Left kidney (tissue), 2 donors: ENCODE results near the gene LRIT2. TPM values are rescaled to one million over a fixed set of nuclear protein-coding genes. Genes with fewer than 3 reads are reported as not detected.

ENCODE experiments used
- DNase-seq: peaks from one replicate; pipeline ENCODE4 v3.0.0-alpha.2; 2013
- polyA plus RNA-seq: library from polyadenylated mRNA; unstranded; fragments of 120-200 nt; gene quantifications from one replicate; pipeline ENCODE4 v1.2.1, GENCODE V29; 2013; ENCODE audit not compliant: insufficient read length

The LRIT2 gene
- polyA plus RNA-seq, 1 donor = not detected

DNA sequence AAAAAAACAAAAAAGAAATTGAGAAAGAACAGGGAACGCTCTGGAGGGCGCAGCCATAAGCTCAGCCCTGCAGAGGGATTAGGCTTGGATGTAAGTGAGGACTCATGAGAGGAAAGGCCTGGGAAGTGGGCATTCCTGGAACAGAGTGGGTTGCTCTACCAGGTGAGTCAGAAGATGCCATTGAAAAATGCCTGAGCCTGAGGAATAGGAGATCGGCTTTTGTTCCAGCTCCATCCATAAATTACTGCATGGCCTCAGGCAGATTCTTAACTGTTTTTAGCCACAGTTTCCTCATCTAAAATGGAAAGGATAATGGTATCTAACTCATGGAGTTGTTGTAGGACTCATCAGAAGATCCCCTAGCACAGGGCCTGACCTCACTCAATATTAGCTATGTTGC lies 18.4 kb upstream of the LRIT2 start:
- no peak for DNase-seq

- no peak for DNase-seq
Observed at GRCh38 chr10:84241185-84241790, 15.9 kb upstream of the LRIT2 start, which contains the start of gene LRIT1. LRIT1 (minus strand) TSS chr10:84241546; CDS start chr10:84241439, 107 bp downstream.

DNA sequence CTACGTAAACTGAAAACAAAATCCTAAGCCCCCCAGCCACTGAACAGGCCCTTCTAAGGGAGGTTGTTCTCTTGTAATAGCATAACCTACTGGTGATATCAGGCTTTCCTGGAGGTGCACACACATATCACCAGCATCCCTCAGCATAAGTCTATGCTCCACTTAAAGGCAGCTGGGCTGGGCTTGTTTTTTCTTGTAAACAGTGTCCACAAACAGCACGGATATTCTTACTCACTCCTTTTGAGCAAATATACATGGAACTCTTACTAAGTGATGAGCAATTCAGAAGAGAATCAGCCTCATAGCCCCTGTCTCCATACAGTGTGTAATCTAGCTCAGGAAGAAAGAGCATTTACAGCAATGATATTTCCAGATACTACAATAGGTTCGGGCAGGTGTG lies 13.6 kb upstream of the LRIT2 start:
- no peak for DNase-seq

DNA sequence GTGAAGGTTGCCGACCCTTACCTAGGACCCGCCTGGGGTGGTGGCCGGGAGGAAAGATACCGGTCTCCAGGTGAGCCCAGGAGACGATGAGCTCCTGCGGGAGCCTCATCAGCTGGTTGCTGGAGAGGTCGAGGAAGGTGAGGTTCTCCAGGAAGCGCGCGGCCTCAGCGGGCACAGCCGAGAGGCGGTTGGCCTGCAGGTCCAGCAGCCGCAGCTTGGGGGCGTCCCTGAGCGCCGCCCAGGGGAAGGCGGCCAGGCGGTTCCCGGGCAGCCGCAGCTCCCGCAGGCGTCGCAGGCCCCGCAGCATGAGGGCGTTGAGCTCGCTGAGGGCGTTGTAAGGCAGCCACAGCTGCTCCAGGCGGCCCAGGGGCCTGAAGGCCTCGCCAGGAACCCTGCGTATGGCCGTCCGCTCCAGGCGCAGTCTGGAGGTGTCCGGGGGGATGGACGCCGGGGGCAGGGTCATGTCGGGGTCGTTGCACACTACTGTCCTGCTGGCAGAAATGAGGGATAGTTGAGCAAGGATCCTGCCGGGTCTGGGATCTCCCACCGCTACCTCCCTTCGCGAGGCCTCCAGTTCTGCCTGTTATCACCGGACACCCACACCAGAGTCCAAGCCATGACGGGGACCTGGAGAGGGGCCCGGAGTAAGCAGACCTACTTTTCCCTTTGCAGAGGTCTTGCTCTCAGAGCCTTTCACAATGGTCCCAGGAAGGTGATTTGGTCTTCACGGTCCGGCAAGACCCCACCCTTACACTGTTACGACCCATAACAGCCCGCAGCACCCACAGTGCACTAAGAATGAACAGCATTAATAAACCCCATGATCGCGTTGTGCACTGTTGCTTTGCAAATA lies 12.1 kb upstream of the LRIT2 start:
- no peak for DNase-seq

- DNase-seq = no peak
Observed at GRCh38 chr10:84236807-84237198, 11.5 kb upstream of the LRIT2 start.

DNA sequence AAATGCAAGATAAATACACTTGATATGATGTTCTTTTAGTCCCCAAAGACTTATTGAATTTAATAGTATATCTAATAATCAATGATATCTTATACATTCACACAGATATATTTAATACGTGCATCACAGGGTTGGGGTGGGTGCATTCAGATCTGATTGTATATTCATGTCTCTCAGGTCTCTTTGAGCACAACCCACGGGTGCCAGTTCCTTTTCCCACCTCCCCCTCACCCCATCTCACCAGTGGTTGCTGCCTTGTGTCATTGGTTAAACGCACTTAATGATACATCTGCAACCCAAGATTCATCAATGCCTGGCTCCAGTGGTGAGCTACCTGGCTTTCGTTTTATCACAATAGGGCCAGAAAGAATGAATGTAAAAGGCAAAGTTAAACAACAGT lies 9.8 kb upstream of the LRIT2 start:
- DNase-seq = no peak

DNA sequence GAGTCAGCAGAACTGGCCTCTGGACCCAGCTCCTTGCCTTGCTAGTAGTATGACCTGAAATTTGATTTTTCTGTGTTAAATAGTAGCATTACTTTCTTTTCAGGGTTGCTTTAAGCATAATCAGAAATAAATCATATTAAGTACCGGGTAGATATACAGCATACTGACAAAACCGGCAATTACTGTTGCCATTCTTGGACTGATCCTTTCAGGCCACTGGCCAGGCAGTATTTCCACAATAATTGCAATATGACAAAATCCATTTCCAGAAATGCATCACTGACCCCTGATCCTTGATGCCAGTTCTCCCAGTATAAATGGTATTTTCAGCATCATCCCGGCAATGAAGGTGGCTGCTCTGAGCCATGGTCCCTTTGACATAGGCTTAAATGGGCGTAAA lies 9.1 kb upstream of the LRIT2 start:
- DNase-seq = no peak

DNA sequence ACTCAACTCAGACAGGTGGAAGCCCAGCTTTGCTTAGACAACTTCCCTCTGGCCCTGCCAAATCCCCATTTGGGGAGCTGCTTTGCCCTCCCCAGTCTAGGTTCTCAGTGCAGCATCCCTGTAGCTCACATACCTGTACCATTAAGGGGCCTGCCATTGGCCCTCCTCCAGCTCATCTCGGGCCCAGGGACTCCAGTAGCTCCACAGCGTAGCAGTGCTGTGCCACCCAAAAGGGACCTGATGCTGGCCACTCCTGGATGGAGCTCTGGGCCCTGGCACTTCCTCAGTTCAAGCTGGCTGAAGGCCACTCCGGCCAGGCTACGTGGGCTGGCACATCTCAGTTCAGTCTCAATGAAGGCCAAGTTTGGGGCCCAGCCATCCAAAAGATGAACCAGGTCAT lies 8.6 kb upstream of the LRIT2 start:
- DNase-seq = no peak

- DNase-seq = no peak
Observed at GRCh38 chr10:84232376-84232775, 7.0 kb upstream of the LRIT2 start.

GRCh38 chr10:84230359-84230758 lies 5.0 kb upstream of the LRIT2 start:
- no peak for DNase-seq

DNA sequence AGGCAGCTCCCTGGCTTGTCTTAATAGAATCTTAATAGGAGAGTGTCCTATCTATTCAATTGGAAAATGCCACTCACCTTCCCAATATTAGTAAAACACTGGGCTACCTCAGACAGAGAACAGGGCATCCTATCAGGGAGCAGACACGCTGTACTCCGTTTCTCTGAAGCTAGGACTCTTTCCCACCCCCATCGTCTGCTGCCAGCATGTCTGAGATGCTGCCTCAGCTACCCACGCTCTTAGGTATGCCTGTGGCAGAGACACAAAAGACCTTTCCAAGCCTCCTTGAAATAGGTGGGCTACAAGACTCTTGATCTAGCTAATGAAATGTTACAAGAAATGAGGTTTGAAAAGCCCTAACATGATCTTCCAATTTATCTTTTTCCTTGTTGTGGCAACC lies 2.5 kb upstream of the LRIT2 start:
- DNase-seq = no peak

- DNase-seq = no peak
Observed at GRCh38 chr10:84226616-84227015, 1.3 kb upstream of the LRIT2 start.

GRCh38 chr10:84224411-84225028 lies 824 bp downstream of the LRIT2 start:
- DNase-seq = peak; percentile 50

- no peak for DNase-seq
Observed at GRCh38 chr10:84221916-84222315, 3.4 kb downstream of the LRIT2 start.

DNA sequence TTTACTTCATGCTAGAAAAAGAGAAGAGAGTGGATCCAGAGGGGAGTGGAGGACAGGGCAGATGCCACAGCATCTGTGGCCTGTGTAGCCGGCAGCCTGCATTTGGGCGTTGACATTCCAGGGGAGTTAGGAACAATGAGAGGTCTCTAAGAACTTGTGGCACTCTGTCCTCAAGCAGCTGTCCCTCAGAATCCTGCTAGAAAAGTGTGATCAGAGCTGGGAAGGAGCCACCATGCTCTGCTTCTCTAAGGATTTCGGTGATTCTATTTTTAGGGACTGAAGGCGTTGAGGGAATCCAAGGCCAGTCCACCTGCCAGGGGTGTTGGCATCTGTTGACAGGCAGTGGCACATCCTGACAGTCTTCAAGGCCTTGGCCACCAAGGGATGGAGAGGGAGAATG lies 7.6 kb downstream of the LRIT2 start:
- DNase-seq = no peak

GRCh38 chr10:84216834-84217233 lies 8.5 kb downstream of the LRIT2 start:
- DNase-seq = no peak

DNA sequence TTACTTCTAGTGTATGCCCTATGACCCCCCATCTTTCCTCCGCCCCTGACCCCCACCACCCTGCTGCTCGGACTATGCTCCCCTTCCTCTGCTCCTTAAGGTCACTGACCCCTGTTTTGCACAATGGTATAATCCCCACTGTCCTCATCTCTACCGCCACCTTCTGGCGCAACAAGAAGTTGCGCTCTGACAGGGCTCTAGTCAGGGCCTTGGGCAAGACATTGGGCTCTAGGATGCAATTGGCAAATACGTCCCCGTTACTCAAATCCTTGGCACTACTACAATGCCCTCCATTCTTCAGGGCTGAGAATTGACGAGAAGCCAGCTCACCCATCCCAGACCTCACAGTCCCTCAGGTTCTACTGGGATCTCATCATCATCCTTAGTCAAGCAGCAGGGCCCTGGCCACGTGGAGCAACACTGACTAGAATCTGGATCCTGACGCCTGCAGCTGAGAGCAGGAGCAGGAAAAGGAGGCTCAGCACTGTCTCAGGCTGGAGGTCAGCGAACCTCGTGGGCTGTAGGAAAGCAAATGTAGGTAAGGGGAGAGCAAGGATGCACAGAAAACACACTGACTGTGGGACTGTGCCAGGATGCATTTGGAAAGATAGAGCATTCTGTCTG lies 10.6 kb downstream of the LRIT2 start:
- DNase-seq = no peak

GRCh38 chr10:84214046-84214572 lies 11.2 kb downstream of the LRIT2 start:
- DNase-seq = no peak

DNA sequence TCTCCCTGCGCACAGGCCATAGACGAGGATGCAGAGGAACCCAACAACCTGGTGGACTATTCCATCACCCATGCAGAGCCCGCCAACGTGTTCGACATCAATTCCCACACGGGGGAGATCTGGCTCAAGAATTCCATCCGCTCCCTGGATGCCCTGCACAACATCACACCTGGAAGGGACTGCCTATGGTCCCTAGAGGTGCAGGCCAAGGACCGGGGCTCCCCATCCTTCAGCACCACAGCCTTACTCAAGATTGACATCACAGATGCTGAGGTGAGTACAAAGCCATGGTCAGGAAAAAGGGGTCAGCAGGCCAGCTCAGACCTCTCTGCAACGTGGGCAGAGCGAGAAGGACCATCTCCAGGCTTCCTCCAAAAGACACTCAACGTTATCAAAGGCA lies 12.3 kb downstream of the LRIT2 start:
- no peak for DNase-seq

DNA sequence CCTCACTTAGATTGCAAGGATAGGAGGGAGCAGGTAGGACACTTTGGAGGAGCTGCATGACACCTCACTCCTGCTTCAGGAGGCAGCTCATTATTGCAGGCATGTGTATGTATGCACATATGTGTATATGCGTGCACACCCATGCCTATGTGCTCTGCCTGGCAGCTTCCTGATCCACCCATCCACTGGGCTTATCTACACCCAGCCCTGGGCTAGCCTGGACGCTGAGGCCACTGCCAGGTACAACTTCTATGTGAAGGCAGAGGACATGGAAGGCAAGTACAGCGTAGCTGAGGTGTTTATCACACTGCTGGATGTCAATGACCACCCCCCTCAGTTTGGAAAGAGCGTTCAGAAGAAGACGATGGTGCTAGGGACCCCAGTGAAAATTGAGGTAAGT lies 13.3 kb downstream of the LRIT2 start:
- DNase-seq = no peak

- DNase-seq = no peak
Observed at GRCh38 chr10:84211566-84211965, 13.8 kb downstream of the LRIT2 start.

DNA sequence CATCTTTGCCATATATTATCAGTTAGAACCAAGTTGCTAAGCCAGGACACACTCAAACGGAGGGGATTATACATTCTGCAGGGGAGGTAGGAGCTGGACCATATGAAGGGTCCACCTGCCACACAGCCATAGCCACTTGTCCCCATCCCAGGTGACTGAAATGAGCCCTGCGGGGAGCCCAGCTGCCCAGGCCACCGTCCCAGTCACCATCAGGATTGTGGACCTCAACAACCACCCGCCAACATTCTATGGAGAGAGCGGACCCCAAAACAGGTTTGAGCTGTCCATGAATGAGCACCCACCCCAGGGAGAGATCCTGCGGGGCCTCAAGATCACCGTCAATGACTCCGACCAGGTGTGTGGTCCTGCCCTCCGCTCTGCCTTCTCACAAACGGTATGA lies 17.3 kb downstream of the LRIT2 start:
- no peak for DNase-seq
